NT2/D1 (cell line): ENCODE results near the gene CLEC4F.

Experiments
- SUZ12 ChIP-seq: IDR thresholded peaks from 2 replicates; pipeline ENCODE4 v1.6.1; 2011; ENCODE audit not compliant: insufficient read length, insufficient read depth; ENCODE audit errors: extremely low read depth
- YY1 ChIP-seq: IDR thresholded peaks from 2 replicates; pipeline ENCODE4 v1.6.1; 2011; ENCODE audit not compliant: insufficient read length, insufficient read depth
- ZNF274 ChIP-seq: IDR thresholded peaks from 2 replicates; pipeline ENCODE4 v1.6.1; 2011; ENCODE audit warnings: mild to moderate bottlenecking, low read depth, low read length

DNA sequence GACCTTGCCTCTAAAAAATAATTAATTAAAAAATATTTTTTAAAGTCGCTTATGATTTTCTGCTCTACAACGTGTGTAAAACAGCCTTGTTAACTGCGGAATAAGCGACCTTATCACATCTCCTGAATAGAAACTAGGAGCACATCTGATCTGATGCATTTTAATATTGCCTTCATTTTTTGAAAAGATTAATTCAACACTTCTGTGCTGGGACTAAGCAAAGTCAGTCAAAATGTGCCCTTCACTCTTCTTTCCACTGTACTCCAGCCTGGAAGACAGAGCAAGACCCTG is 12.6 kb downstream of the CLEC4F start:
- TF ChIP-seq YY1 (no peak), SUZ12 (no peak), ZNF274 (no peak)
